ELF-1 (cell line): ENCODE results near the gene GLUL.

Source experiments
- DNase-seq: peaks from one replicate; pipeline ENCODE4 v3.0.0-alpha.2; 2016; ENCODE audit warnings: low read depth, low spot score

GLUL gene

GRCh38 chr1:182391362-182392049 lies at the start of gene GLUL:
Gene GLUL, minus strand, starts transcription at chr1:182391790. Its CDS starts 3,053 bp downstream, at chr1:182388737.
- peak; percentile 98 for DNase-seq

DNA sequence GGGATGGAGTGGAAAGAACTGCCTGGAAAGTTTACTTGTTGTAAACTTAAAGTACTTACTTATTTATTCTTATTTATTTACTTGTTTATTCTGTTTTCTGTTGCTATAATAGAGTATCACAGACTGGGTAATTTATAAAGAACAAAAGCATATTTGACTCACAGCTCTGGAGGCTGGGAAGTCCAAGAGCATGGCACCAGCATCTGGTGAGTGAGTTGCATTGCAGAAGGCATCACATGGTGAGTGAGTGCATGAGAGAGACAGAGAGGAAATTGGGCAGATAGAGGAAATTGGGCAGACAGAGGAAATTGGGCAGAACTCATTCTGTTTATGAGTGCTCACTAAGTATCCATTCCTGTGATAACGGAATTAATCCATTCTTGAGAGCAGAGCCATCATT lies 46.7 kb upstream of the GLUL start:
- DNase-seq = no peak

- no peak for DNase-seq
These were observed 42.0 kb upstream of the GLUL start for GRCh38 chr1:182433580-182433979.

- DNase-seq = no peak
These were observed 39.7 kb upstream of the GLUL start for GRCh38 chr1:182431278-182431677.

DNA sequence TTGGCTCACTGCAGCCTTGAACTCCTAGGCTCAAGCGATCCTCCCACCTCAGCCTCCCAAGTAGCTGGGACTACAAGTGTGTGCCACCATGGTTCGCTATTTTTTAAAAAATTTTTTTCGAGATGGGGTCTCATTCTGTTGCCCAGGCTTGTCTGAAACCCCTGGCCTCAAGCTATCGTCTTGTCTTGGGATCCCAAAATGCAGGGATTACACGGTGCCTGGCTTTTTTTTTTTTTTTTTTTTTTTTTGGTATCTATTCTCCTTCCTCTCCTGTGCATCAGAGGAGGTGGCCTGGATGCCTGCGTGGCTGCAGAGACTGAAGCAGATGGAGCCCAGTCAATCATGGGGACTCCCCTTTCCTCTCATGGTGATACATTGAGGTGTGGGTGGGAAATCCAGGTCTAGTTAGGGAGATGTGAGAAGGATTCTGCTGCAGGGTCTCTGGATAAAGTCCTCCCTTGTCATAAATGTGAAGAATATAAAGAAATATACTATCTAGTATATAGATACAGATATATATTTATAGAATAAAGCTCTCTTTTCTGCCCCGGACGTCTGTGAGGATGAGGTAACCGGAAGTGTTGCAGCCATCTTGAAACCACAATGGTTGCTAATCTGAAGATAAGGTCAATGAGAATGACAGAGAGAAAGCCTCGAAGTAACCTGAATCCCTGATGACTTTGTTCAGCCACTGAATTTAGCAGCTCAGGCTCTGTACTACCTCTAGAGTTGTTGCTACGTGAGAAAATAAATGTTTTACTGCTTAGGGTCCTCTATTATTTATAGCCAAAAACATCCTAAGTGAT lies 38.9 kb upstream of the GLUL start:
- DNase-seq = no peak

DNA sequence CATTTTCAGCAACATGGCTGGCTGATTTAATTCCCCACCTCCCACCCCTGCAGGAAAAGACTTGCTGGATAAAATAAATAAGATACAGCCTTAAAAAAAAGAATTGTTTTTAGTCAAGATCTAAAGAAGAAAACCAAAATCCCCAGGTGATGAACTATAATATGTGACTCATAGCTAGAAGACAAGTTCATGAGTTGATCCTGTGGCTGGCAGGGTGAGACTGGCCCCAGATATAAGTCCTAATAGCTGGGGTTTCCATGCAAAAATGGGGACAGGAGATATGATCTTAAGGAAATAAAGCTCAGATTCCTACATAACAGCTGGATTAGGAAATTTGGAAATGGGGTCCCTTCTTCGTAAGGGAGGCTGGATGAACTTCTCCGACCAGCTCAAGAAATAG lies 36.5 kb upstream of the GLUL start:
- no peak for DNase-seq

- no peak for DNase-seq
These were observed 35.1 kb upstream of the GLUL start for GRCh38 chr1:182426442-182427430.

- no peak for DNase-seq
These were observed 24.2 kb upstream of the GLUL start for GRCh38 chr1:182415789-182416188.

DNA sequence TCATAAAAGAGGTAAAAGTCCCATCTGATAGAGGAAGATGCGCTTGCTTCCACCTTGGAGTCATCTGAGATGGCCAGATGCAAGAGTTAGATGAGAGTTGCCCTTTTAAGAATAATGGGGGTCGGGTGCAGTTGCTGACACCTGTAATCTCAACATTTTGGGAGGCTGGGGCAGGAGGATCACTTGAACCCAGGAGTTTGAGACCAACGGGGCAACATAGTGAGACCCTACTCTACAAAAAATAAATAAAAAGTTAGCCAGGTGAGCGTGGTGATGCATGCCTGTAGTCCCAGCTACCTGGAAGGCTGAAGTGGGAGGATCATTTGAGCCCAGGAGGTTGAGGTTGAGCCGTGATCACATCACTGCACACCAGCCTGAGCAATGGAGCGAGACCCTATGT lies 22.4 kb upstream of the GLUL start:
- no peak for DNase-seq

DNA sequence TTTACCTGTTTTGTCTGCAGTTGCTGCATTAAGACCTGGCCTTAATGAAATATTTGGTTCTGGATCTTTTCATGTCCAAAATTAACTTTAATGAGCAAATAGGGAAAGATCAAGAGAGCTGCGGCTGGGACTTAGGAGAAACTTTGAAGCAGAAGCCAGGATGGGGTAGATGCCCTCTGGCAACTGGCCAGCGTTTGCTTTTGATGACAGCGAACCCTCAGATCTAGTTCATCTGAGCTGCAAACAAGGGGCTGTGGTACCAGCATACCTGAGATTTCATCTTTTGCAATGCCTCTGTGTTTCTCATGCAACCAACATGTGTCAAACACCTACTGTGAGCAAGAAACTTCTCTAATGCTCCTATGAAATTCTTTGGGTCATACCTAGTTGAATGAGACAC lies 21.9 kb upstream of the GLUL start:
- no peak for DNase-seq

DNA sequence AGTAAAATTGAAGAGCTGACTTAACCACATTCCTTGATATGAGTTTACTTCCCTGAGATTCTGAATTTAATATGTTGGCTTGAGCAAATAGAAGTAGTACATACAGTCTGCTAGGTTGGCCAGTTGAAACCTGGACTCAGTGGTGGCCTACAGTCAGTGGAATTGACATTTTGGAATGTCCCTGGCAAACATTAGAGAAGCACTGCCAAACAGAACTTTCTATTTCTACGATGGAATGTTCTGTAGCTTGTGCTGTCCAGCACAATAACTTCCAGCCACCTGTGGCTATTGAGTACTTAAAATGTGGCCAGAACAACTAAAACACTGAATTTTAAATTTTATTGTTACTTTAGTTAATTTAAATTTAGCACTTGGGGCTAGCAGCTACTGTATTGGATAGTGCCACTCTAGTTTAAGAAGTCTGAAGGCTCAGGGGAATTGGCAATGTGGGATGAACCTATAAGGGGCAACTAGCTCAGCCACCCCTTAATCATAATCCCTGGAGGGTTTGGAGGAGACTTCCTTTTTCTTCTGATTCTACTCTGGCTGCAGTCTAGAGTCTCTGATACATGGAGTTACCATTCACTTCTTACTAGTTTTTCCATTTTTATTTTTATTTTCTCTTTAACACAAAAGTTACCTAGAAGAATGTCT lies 19.2 kb upstream of the GLUL start:
- no peak for DNase-seq

DNA sequence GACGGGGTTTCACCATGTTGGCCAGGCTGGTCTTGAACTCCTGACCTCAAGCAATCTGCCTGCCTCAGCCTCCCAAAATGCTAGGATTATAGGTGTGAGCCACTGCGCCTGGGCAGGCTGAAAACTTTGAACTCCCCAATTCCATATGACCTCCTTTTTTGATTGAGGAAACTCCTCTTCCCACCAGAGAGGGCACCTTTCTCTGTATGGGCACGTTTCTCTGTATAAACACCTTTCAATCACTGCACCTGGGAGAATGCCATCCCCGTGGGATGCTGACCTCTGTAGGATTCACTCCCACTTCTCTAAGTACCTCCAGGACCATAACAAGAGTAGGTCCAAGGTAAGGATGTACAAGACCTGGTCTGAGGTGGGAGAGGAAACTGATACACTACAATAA lies 18.5 kb upstream of the GLUL start:
- DNase-seq = no peak

- no peak for DNase-seq
These were observed 17.0 kb upstream of the GLUL start for GRCh38 chr1:182408435-182409075.

- no peak for DNase-seq
These were observed 16.1 kb upstream of the GLUL start for GRCh38 chr1:182407724-182408123.

DNA sequence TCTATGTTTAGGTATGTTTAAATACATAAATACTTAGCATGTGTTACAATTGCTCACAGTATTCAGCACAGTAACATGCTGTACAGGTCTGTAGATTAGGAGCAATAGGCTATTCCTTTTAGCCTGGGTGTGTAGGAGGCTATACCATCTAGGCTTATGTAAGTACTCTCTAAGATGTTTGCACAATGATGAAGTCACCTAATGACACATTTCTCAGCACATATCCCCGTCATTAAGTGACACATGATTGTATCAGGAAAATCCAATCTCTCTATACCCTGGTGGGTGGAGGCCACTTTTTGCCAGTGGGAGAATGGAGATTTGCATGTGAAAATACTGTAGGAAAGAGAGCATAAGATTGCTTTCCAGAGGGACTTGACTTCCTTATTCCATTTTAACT lies 14.4 kb upstream of the GLUL start:
- DNase-seq = no peak

DNA sequence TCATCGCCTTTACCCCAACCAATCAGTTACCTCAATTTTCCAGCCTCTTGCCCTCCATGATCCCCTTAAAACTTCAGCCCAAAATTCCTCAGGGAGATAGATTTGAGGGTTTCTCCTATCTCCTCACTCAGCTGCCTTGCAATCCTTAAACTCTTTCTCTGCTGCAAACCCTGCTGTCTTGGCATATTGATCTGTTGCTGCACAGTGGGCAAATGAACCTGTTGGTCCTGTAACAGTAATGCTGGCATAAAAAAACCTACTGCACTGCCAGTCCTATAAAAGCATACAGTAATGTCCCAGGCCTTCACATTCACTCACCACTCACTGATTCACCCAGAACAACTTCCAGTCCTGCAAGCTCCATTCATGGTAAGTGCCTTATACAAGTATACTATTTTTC lies 14.0 kb upstream of the GLUL start:
- no peak for DNase-seq

- DNase-seq = no peak
These were observed 13.2 kb upstream of the GLUL start for GRCh38 chr1:182404781-182405180.

- no peak for DNase-seq
These were observed 9.0 kb upstream of the GLUL start, which contains the start of gene TEDDM1 for GRCh38 chr1:182400567-182400966. Gene TEDDM1, minus strand, starts transcription at chr1:182400667. Its CDS starts 182 bp downstream, at chr1:182400485.

- no peak for DNase-seq
These were observed 6.2 kb upstream of the GLUL start for GRCh38 chr1:182397653-182398393.

- DNase-seq = no peak
These were observed 4.3 kb upstream of the GLUL start for GRCh38 chr1:182395906-182396305.
